Left ventricle myocardium inferior (tissue), 1 donor: ENCODE results near the gene EFCAB7. TPM values are rescaled to one million over a fixed set of nuclear protein-coding genes. Genes with fewer than 3 reads are reported as not detected.

ENCODE experiments used
- DNase-seq: peaks from one replicate; pipeline ENCODE4 v3.0.0-alpha.2; 2020
- H3K27ac ChIP-seq: fragments of 200-600 bp; replicated peaks from 2 replicates; pipeline ENCODE4 v1.8.0; 2021
- H3K27me3 ChIP-seq: fragments of 200-600 bp; 2 replicates; pipeline ENCODE4 v1.8.0; 2021; ENCODE audit warnings: low read depth
- H3K36me3 ChIP-seq: fragments of 200-600 bp; 2 replicates; pipeline ENCODE4 v1.8.0; 2021
- H3K4me1 ChIP-seq: fragments of 200-600 bp; 2 replicates; pipeline ENCODE4 v1.8.0; 2021
- H3K4me3 ChIP-seq: fragments of 200-600 bp; 2 replicates; pipeline ENCODE4 v1.8.0; 2021; ENCODE audit warnings: mild to moderate bottlenecking, moderate library complexity
- H3K9me3 ChIP-seq: fragments of 200-600 bp; replicated peaks from 2 replicates; pipeline ENCODE4 v1.8.0; 2021
- intact Hi-C: fragments of 100-400 bp; cut with micrococcal nuclease; formaldehyde crosslinking; loops from one replicate; pipeline ENCODE4 v1.11.0; 2022
- total RNA-seq: library from RNA; stranded (reverse); fragmentation: NEBNext Ultra II Directional; extraction: Animal tissue kit (Norgen Biotek cat#: 25700); gene quantifications from one replicate; pipeline ENCODE4 v1.2.1, GENCODE V29; 2021
- TF ChIP-seq, protein P1 (sequence below): fragments of 200-600 bp; IDR thresholded peaks from 2 replicates; pipeline ENCODE4 v1.8.0; 2021; ENCODE audit warnings: antibody characterized with exemption, mild to moderate bottlenecking, borderline replicate concordance
- donor health status: DM: no; HTN: yes; CAD: no; lungs with severe emphysema.

EFCAB7 gene
- total RNA-seq, 1 donor from 2014 or later = 8.9 TPM

DNA sequence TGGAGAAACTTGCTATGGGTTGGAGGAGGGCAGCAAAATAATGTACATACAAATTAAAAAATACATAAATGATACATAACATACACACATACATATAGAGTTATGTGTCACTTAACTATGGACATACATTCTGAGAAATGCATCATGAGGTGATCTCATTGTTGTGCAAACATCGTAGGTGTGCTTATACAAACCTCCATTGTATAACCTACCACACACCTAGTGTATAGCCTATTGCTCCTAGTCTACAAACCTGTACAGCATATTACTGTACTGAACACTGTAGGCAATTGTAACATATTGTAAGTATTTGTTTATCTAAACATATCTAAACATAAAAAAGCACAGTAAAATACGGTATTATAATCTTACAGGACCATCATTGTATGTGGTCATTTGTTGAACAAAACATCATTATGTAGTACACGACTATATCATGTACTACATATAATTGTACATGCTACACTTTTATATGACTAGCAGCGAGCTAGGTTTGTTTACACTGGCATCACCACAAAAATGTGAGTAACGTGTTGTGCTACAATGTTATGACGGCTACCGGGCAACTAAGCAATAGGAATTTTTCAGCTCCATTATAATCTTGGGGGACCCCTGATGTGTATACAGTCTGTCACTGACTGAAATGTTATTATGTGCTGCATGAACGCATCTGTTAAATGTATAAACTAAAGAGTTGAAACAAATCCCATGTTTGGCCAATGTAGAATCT is 35.8 kb upstream of the EFCAB7 start:
- no peak for DNase-seq
- H3K27me3 ChIP-seq = no peaks in the 10 kb centered on the region
- TF ChIP-seq, protein P1, sequence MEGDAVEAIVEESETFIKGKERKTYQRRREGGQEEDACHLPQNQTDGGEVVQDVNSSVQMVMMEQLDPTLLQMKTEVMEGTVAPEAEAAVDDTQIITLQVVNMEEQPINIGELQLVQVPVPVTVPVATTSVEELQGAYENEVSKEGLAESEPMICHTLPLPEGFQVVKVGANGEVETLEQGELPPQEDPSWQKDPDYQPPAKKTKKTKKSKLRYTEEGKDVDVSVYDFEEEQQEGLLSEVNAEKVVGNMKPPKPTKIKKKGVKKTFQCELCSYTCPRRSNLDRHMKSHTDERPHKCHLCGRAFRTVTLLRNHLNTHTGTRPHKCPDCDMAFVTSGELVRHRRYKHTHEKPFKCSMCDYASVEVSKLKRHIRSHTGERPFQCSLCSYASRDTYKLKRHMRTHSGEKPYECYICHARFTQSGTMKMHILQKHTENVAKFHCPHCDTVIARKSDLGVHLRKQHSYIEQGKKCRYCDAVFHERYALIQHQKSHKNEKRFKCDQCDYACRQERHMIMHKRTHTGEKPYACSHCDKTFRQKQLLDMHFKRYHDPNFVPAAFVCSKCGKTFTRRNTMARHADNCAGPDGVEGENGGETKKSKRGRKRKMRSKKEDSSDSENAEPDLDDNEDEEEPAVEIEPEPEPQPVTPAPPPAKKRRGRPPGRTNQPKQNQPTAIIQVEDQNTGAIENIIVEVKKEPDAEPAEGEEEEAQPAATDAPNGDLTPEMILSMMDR = no peak
- no peaks in the 10 kb centered on the region for H3K36me3 ChIP-seq
- peaks cover 9% of the 10 kb centered on the region for H3K4me1 ChIP-seq
- intact Hi-C loops = no loop called here
- H3K4me3 ChIP-seq = peak overlapping the region; percentile 57
- peak overlapping the region; percentile 75 for H3K27ac ChIP-seq
- H3K9me3 ChIP-seq = no peaks in the 10 kb centered on the region

DNA sequence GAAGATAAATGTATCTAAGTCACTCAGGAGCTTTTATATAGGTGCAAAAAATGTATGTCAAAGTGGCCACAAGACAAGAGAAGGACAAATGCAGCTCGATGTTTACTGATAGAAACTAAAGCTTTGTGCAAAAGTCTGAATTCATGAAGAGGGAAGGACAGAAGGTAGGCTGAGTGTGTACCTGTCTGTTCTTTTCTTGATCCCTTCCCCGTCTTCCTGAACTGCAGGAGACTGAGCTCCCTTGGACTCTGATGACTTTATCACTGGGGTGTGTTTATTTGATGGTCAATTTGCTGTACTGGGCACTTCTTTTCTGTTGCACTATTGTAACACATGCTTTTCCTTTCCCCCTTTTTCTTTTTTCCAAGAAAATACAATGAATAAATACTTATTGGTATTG is 25.7 kb upstream of the EFCAB7 start:
- Histone ChIP-seq H3K27ac (no peak overlapping the region), H3K4me1 (no peaks in the 10 kb centered on the region), H3K27me3 (no peaks in the 10 kb centered on the region), H3K4me3 (no peak overlapping the region), H3K9me3 (no peaks in the 10 kb centered on the region), H3K36me3 (peaks cover 5% of the 10 kb centered on the region)
- intact Hi-C loops = no loop called here
- TF ChIP-seq, protein P1 = no peak
- no peak for DNase-seq

DNA sequence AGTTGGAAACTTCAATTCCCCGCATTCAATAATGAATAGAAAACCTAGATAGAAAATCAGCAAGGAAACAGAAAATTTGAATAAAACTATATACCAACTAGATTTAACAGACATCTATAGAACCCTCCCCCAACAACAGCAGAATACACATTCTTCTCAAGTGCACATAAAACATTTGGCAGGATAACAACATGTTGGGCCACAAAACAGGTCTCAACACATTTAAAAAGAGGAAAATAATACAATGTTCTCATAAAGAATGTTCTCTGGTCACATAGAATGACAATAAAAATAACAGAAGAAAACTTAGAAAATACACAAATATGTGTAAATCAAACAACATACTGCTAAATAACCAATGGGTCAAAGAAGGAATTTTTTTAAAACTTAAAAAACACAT is 25.2 kb upstream of the EFCAB7 start:
- H3K27me3 ChIP-seq = no peaks in the 10 kb centered on the region
- no peak for DNase-seq
- TF ChIP-seq, protein P1 = no peak
- H3K9me3 ChIP-seq = no peaks in the 10 kb centered on the region
- H3K4me1 ChIP-seq = no peaks in the 10 kb centered on the region
- intact Hi-C loops = no loop called here
- H3K27ac ChIP-seq = no peak overlapping the region
- no peak overlapping the region for H3K4me3 ChIP-seq
- H3K36me3 ChIP-seq = peaks cover 5% of the 10 kb centered on the region

DNA sequence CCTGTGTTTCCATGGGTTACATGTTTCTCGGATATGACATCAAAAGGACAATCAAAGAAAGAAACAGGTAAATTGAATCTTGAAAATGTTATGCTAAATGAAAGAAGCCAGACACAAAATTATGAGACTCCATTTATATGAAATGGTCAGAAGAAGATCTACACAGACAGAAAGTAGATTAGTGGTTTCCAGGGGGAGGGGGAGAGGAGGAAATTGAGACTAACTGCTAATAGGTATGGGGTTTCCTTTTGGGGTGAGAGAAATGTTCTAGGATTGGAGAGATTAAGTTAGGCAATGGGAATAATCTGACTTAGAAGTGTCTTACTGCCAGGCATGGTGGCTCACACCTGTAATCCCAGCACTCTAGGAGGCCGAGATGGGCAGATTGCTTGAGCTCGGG is 22.1 kb upstream of the EFCAB7 start:
- TF ChIP-seq, protein P1 = no peak
- intact Hi-C loops = no loop called here
- H3K36me3 ChIP-seq = peaks cover 6% of the 10 kb centered on the region
- H3K4me1 ChIP-seq = no peaks in the 10 kb centered on the region
- H3K27me3 ChIP-seq = no peaks in the 10 kb centered on the region
- DNase-seq = no peak
- no peak overlapping the region for H3K4me3 ChIP-seq
- no peak overlapping the region for H3K27ac ChIP-seq
- no peaks in the 10 kb centered on the region for H3K9me3 ChIP-seq

DNA sequence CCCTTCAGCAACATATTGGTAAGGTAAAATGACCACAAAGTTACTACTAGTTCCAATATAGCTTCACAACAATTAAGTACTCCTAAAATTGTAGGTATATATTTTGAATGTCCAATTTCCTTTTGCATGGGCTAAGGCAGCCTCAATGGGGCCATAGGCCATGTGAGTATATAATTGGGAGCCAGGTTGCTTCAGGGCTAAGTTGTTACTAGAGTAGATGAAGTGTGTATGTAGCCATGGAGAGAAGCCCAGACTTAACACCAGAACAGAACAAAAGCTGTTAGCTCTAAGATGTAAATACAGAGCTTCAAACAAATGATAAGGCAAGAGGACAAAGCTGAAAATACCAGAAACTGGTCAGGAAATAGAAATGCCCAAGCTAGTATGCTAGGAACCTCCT is 16.5 kb upstream of the EFCAB7 start:
- H3K4me3 ChIP-seq = no peak overlapping the region
- intact Hi-C loops = no loop called here
- peaks cover 8% of the 10 kb centered on the region for H3K4me1 ChIP-seq
- peaks cover 34% of the 10 kb centered on the region for H3K36me3 ChIP-seq
- H3K27ac ChIP-seq = no peak overlapping the region
- TF ChIP-seq, protein P1 = no peak
- no peaks in the 10 kb centered on the region for H3K27me3 ChIP-seq
- no peak for DNase-seq
- H3K9me3 ChIP-seq = no peaks in the 10 kb centered on the region
